Measurements from ENCODE around the gene IDUA.
"Not testable (repeated sequence)": the region's sequence is repeated elsewhere in the genome, so short reads cannot be mapped to it uniquely, and the experiment has no call there.

IDUA gene

GRCh38 chr4:1047976-1048772 lies 61.3 kb downstream of the IDUA start:
- DNase-seq, result no peak

DNA sequence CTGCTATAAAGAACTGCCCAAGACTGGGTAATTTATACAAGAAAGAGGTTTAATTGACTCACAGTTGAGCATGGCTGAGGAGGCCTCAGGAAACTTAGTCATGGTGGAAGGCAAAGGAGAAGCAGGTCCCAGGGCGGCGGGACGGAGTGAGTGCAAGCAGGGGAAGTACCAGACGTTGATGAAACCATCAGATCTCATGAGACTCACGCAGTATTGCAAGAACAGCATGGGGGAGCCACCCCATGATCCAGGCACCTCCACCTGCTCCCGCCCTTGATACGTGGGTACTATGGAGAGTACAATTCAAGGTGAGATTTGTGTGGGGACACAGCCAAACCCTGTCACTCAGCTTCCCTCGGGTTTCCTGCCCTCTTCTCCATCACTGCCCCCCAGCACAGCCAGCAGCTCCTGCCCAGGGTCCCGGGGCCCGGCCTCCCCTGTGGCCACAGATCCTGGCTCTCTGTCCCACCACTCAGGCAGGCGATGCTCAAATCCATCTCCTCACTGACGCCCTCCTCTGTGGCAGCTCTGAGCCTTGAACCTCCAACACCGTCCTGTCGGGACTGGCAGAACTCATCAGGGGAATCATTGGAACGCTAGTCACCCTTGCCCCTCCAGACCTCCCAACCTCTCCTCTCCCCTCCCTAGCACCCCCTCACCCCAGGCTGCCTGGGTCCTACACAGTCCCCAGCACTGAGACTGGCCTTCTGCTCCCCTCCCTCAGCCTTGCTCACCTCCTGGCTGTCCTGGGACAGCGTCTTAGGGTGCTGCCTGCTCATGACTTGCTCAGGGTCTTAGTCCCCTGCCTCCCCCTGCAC lies 62.1 kb downstream of the IDUA start:
- DNase-seq, result no peak

DNA sequence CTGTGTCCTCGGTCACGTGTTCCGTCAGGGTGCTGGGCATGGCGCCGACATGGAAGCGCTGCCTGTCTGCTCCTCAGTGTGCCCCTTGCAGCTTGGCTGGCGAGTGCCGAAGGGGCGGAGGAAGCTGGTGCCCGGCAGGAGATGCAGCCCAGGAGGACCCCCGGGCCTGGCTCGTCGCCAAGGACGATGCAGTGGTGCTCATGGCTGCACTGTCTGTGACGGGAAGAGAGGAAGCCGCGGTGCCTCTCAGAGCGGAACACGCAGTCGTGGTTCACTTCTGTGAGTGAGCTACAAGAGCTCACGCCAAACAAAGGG lies 62.7 kb downstream of the IDUA start:
- no peak for DNase-seq

- no peak for DNase-seq
These were observed 63.8 kb downstream of the IDUA start for GRCh38 chr4:1050486-1051213.

DNA sequence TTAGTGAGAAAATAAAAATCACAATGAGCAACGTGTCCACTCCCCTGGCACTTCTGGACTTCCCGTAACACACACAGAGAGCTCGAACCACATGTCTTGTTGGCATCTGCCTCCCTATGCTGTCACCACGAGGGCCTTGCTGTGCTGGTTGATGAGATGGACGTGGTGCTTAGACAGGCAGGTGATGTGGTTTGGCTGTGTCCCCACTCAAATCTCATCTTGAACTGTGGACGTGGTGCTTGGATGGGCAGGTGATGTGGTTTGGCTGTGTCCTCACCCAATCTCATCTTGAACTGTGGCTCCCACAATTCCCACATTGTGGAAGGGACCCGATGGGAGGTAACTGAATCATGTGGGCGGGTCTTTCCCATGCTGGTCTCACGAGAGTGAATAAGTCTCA lies 64.6 kb downstream of the IDUA start:
- DNase-seq, result no peak

DNA sequence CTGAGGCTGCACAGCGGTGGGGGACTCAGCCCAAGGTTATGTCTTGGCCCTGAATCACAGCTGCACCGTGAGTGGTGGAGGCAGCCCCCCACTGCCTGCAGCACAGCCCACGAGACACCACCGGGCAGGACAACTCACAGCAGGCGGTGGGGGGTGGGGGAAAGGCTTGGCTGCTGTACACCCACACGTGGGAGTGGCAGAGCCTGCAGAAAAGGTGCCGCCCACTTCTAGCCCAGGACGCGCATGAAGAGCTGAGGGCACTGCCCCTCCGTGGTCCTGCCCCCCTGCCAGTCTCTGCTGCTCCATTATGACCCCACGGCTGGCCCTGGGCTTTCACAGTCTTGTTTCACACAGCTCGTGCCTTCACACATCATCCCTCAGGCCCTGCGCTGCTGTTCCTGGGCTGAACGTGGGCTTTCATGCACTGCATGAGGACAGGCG lies 65.4 kb downstream of the IDUA start:
- DNase-seq, result no peak

- DNase-seq, result no peak
These were observed 66.3 kb downstream of the IDUA start for GRCh38 chr4:1053080-1053661.

DNA sequence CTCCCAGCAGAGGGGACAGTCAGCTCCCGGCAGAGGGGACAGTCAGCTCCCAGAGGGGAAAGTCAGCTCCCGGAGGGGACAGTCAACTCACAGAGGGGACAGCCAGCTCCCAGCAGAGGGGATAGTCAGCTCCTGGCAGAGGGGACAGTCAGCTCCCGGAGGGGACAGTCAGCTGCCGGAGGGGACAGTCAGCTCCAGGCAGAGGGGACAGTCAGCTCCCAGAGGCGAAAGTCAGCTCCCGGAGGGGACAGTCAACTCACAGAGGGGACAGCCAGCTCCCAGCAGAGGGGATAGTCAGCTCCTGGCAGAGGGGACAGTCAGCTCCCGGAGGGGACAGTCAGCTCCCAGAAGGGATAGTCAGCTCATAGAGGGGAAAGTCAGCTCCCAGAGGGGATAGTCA lies 67.0 kb downstream of the IDUA start:
- DNase-seq, result not testable (repeated sequence)
